HG03457 (cell line): ENCODE results near the gene FOXO6.

Source experiments
- ATAC-seq: cut with Tn5 transposase; IDR thresholded peaks from one replicate; pipeline ENCODE4 v1.9.1; 2021; ENCODE audit warnings: moderate number of reproducible peaks; ENCODE audit not compliant: unreplicated experiment

Gene FOXO6

GRCh38 chr1:41419584-41420295 is 58.5 kb downstream of the FOXO6 start:
- no peak for ATAC-seq

GRCh38 chr1:41420351-41420750 is 59.1 kb downstream of the FOXO6 start:
- no peak for ATAC-seq

- no peak for ATAC-seq
These were observed 59.6 kb downstream of the FOXO6 start for GRCh38 chr1:41420860-41421259.

DNA sequence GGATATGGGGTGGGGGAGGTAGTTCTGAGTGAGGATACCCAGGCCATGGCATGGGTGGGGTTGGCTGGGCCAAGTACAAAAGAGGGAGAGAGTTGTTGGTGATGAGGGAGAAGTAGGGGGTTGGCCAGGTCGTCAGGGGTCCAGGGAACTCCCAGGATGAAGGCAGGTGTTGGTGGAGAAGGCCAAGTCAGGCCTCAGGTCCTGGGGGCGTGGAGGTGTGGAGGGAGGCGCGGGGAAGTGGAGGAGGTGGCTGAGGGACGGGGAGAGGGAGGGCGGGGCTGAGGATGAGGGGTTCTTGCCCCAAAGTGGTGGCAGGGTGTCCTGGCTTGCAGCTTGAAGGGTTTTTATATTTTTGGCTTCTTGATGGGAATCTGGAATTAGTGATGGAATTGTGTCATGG is 61.1 kb downstream of the FOXO6 start:
- ATAC-seq, result no peak

GRCh38 chr1:41423511-41424191 is 62.4 kb downstream of the FOXO6 start:
- no peak for ATAC-seq

GRCh38 chr1:41424581-41425118 is 63.4 kb downstream of the FOXO6 start:
- no peak for ATAC-seq

GRCh38 chr1:41425369-41425768 is 64.1 kb downstream of the FOXO6 start:
- ATAC-seq, result no peak

DNA sequence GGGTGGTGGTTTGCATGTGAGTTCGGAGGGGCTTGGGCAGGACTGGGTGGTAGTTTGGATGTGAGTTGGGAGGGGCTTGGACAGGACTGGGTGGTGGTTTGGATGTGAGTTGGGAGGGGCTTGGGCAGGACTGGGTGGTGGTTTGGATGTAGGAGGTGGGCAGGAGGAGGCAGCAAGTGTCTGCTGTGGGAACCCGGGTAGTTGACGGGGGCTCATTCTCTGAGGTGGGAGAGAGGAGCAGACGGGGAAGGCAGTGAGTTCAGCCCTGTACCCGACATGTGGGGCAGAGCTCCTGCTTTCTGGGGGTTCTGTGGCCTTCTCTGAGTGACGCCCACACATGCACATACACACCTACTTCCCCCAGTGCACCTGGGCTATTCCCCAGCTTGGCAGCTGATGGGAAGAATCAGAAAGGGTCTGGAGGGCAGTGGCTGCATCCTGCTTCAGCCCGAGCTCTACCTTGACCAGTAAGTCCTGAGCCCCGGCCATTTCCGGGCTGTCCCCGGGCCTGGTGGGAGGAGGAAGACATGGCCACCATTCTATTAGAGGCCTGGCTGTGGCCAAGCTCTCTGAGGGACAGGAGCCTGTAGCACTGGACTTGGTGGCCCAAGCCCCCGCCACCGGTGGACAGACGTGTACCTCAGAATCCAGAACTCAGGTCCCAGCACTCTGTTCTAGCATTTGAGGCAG is 65.1 kb downstream of the FOXO6 start:
- no peak for ATAC-seq

DNA sequence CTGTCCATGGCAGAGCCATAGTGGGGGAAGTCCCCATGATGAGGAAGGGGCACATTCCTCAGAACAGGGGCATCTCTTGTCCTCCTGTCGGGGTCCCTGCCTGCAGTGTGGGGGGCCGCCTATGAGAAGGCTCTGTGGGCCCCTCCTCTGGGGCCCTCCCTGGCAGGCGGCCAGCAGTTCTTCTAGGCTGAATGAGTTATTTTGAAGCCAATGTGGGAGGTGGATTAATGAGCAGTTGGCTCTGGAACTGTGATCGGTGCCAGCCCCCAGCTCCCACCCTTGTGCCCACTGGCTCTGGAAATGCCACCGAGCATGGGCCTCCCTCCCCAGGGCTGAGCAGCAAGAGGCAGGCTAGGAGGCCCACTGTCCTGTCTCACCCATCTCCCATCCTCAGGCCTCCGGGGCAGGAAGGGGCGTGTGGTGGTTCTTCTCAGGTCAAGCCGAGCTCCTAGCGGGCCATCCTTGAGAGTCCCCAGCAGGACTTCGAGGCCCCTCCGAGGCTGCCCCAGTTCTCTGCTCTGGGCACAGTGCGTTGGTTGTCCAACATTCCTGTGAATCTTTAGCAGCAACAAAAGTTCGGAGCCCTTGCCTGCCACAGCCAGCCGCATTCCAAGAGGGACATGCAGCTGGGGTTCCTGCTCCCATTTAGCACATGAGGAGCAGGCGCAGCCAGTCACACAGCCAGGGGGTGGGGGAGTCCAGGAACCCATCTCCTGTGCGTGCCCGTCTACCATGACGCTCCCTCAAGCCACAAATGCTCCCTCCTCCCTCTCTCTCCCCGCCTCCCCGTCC is 66.1 kb downstream of the FOXO6 start:
- ATAC-seq, result no peak

GRCh38 chr1:41427916-41428737 is 66.9 kb downstream of the FOXO6 start:
- no peak for ATAC-seq

GRCh38 chr1:41428738-41429640 is 67.8 kb downstream of the FOXO6 start:
- ATAC-seq, result no peak

- no peak for ATAC-seq
These were observed 68.4 kb downstream of the FOXO6 start for GRCh38 chr1:41429641-41430035.

- no peak for ATAC-seq
These were observed 68.8 kb downstream of the FOXO6 start for GRCh38 chr1:41430069-41430468.

DNA sequence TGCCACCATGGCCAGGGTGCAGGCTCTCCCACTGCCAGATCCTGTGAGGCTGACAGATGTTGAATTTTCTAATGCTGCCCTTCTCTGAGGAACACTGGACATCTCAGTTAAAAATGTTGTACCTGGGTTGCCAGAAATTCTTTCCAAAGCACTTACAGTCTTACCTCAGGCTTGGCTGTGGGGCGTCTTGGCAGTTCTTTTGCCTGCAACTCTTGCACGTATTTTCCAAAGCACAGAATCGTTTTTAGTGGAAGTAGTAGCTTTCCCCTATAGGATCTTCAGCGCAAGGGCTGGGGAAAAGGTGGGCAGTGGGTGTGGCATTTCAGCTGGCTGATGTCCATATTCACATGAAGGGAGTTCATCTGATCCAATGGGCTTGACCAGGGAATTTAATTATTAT is 69.3 kb downstream of the FOXO6 start:
- ATAC-seq, result no peak

DNA sequence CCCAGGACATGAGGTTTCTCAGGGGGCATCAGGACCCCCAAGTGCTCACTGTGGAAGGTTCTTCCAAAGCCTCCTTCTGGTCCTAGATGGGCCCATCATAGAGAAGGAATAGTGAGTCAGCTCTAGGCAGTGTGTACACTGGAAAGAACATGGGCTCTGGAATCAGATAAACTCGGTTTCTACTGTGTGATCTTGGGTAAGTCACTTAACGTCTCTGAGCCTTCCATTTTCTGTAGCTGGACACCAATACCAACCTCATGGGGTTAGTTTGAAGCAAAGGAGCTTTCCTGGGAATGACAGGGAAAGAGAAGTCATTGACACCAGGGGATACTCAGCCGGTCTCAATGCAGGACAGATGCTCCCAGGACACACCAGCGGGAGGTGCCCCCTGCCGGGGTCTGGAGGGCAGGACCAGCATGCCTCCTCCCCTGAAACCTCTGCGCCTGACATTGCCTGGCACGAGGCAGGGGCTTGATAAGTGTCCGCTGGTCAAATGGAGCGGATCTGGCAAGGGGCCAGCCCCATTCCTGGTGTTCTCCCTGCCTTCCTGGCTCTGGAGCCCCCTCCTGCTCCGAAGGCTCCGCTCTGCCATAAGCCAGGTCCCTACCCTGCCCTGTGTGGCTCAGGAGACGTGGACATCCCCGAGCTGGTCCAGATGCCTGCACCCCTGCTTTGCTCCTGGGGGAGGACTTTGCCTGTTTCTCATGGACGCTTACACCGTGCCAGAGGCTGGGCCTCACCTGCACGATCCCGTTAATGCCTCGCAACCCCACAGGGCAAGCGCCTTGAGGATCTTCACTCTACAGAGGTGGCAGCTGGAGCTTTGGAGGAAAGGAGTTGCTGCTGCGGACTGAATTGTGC is 70.5 kb downstream of the FOXO6 start:
- ATAC-seq, result no peak
